ENCODE results near the gene CCL3.
"Not testable (repeated sequence)": the region's sequence is repeated elsewhere in the genome, so short reads cannot be mapped to it uniquely, and the experiment has no call there.

The CCL3 gene

GRCh38 chr17:36089888-36090836 lies at the start of gene CCL3:
Gene CCL3 (minus strand): TSS chr17:36090143. CDS start chr17:36090058, 85 bp downstream.
- no peak for DNase-seq

GRCh38 chr17:36136439-36136838 lies 46.5 kb upstream of the CCL3 start:
- DNase-seq = no peak

GRCh38 chr17:36136036-36136435 lies 46.1 kb upstream of the CCL3 start:
- no peak for DNase-seq

- DNase-seq = no peak
Measured at GRCh38 chr17:36135465-36135864, 45.5 kb upstream of the CCL3 start.

GRCh38 chr17:36133602-36134236 lies 43.8 kb upstream of the CCL3 start:
- no peak for DNase-seq

GRCh38 chr17:36132421-36132831 lies 42.5 kb upstream of the CCL3 start:
- no peak for DNase-seq

- DNase-seq = no peak
Measured at GRCh38 chr17:36131931-36132330, 42.0 kb upstream of the CCL3 start.

- DNase-seq = no peak
Measured at GRCh38 chr17:36131421-36131820, 41.5 kb upstream of the CCL3 start.

GRCh38 chr17:36130346-36130745 lies 40.4 kb upstream of the CCL3 start:
- DNase-seq = no peak

- no peak for DNase-seq
Measured at GRCh38 chr17:36129616-36130015, 39.7 kb upstream of the CCL3 start.

GRCh38 chr17:36128411-36128978 lies 38.6 kb upstream of the CCL3 start:
- DNase-seq = no peak

- DNase-seq = no peak
Measured at GRCh38 chr17:36127911-36128310, 38.0 kb upstream of the CCL3 start.

- DNase-seq = no peak
Measured at GRCh38 chr17:36127199-36127893, 37.4 kb upstream of the CCL3 start.

- DNase-seq = no peak
Measured at GRCh38 chr17:36124879-36125824, 35.2 kb upstream of the CCL3 start.

GRCh38 chr17:36123431-36123830 lies 33.5 kb upstream of the CCL3 start:
- DNase-seq = no peak

- not testable (repeated sequence) for DNase-seq
Measured at GRCh38 chr17:36121099-36121498, 31.2 kb upstream of the CCL3 start.

GRCh38 chr17:36120221-36120620 lies 30.3 kb upstream of the CCL3 start:
- no peak for DNase-seq

GRCh38 chr17:36118477-36119353 lies 28.8 kb upstream of the CCL3 start:
- DNase-seq = no peak

GRCh38 chr17:36117505-36118382 lies 27.8 kb upstream of the CCL3 start:
- no peak for DNase-seq

GRCh38 chr17:36115649-36115977 lies 25.7 kb upstream of the CCL3 start:
- not testable (repeated sequence) for DNase-seq
